H9 (cell line): Measurements from ENCODE around the gene HMOX2. TPM values are rescaled to one million over a fixed set of nuclear protein-coding genes. Genes with fewer than 3 reads are reported as not detected.

Source experiments
- DNase-seq: peaks from one replicate; pipeline ENCODE4 v3.0.0-alpha.2; 2017
- H2AFZ ChIP-seq: one replicate; pipeline ENCODE4 v1.6.1; 2013; ENCODE audit warnings: mild to moderate bottlenecking, low read length, control low read depth, moderate library complexity
- H2AK5ac ChIP-seq: 2 replicates; pipeline ENCODE4 v1.6.1; 2013; ENCODE audit warnings: low read length, control low read depth, mixed read lengths; ENCODE audit not compliant: insufficient read length
- H2BK120ac ChIP-seq: one replicate; pipeline ENCODE4 v1.6.1; 2013; ENCODE audit warnings: low read depth, mild to moderate bottlenecking, low read length, control low read depth, inconsistent platforms; ENCODE audit not compliant: poor library complexity, severe bottlenecking
- H2BK12ac ChIP-seq: 2 replicates; pipeline ENCODE4 v1.6.1; 2013; ENCODE audit warnings: low read length, control low read depth, mixed read lengths, low read depth; ENCODE audit not compliant: insufficient read length
- H2BK15ac ChIP-seq: 2 replicates; pipeline ENCODE4 v1.6.1; 2013; ENCODE audit warnings: low read depth, low read length, control low read depth
- H2BK20ac ChIP-seq: one replicate; pipeline ENCODE4 v1.6.1; 2013; ENCODE audit warnings: low read depth, mild to moderate bottlenecking, low read length, control low read depth, inconsistent platforms; ENCODE audit not compliant: poor library complexity, severe bottlenecking
- H2BK5ac ChIP-seq: 2 replicates; pipeline ENCODE4 v1.6.1; 2013; ENCODE audit warnings: low read length, control low read depth, mixed read lengths; ENCODE audit not compliant: insufficient read length
- H3K14ac ChIP-seq: 2 replicates; pipeline ENCODE4 v1.6.1; 2013; ENCODE audit warnings: low read length, control low read depth; ENCODE audit not compliant: insufficient read depth
- H3K18ac ChIP-seq: 2 replicates; pipeline ENCODE4 v1.6.1; 2013; ENCODE audit warnings: low read depth, mild to moderate bottlenecking, mixed read lengths, low read length, control low read depth; ENCODE audit not compliant: insufficient read length
- H3K23ac ChIP-seq: 2 replicates; pipeline ENCODE4 v1.6.1; 2013; ENCODE audit warnings: low read length, control low read depth, mixed read lengths, low read depth; ENCODE audit not compliant: insufficient read length
- H3K23me2 ChIP-seq: 2 replicates; pipeline ENCODE4 v1.6.1; 2013; ENCODE audit warnings: low read depth, mild to moderate bottlenecking, mixed read lengths, low read length, control low read depth; ENCODE audit not compliant: insufficient read length, poor library complexity, severe bottlenecking
- H3K27ac ChIP-seq: 2 replicates; pipeline ENCODE4 v1.5.1; 2013; ENCODE audit warnings: low read length, control low read depth, mixed read lengths, low read depth; ENCODE audit not compliant: insufficient read length
- H3K27me3 ChIP-seq: 2 replicates; pipeline ENCODE4 v1.6.1; 2013; ENCODE audit warnings: low read length, control low read depth, inconsistent platforms; ENCODE audit not compliant: insufficient read depth
- H3K4ac ChIP-seq: 2 replicates; pipeline ENCODE4 v1.6.1; 2013; ENCODE audit warnings: low read depth, mild to moderate bottlenecking, control low read depth, inconsistent platforms, low read length, moderate library complexity
- H3K4me1 ChIP-seq: 2 replicates; pipeline ENCODE4 v1.6.1; 2013; ENCODE audit warnings: low read length, control low read depth, inconsistent platforms; ENCODE audit not compliant: insufficient read depth
- H3K4me2 ChIP-seq: 2 replicates; pipeline ENCODE4 v1.6.1; 2013; ENCODE audit warnings: low read length, control low read depth, mixed read lengths; ENCODE audit not compliant: insufficient read length, insufficient read depth
- H3K56ac ChIP-seq: 2 replicates; pipeline ENCODE4 v1.6.1; 2013; ENCODE audit warnings: low read depth, mild to moderate bottlenecking, mixed read lengths, low read length, control low read depth; ENCODE audit not compliant: insufficient read length
- H3K79me1 ChIP-seq: 2 replicates; pipeline ENCODE4 v1.6.1; 2013; ENCODE audit warnings: low read depth, mild to moderate bottlenecking, moderate library complexity, low read length, control low read depth, inconsistent platforms; ENCODE audit not compliant: insufficient read depth, poor library complexity, severe bottlenecking
- H3K79me2 ChIP-seq: 2 replicates; pipeline ENCODE4 v1.6.1; 2013; ENCODE audit warnings: low read length, control low read depth, inconsistent platforms; ENCODE audit not compliant: insufficient read depth
- H3K9ac ChIP-seq: 2 replicates; pipeline ENCODE4 v1.6.1; 2013; ENCODE audit warnings: low read length, control low read depth, mixed read lengths; ENCODE audit not compliant: insufficient read length; ENCODE audit errors: extremely low read depth
- H3K9me3 ChIP-seq: one replicate; pipeline ENCODE4 v1.6.1; 2013; ENCODE audit warnings: low read depth, low read length, inconsistent platforms; ENCODE audit not compliant: control insufficient read depth
- H3T11ph ChIP-seq: one replicate; pipeline ENCODE4 v1.6.1; 2013; ENCODE audit warnings: mild to moderate bottlenecking, low read length, control low read depth, inconsistent platforms
- H4K20me1 ChIP-seq: one replicate; pipeline ENCODE4 v1.6.1; 2013; ENCODE audit not compliant: control insufficient read depth, insufficient read length, insufficient read depth
- H4K5ac ChIP-seq: 2 replicates; pipeline ENCODE4 v1.6.1; 2013; ENCODE audit warnings: low read depth, mild to moderate bottlenecking, mixed read lengths, low read length, control low read depth; ENCODE audit not compliant: insufficient read length
- H4K8ac ChIP-seq: replicated peaks from 2 replicates; pipeline ENCODE4 v1.6.1; 2013; ENCODE audit warnings: low read length, control low read depth, mixed read lengths, low read depth; ENCODE audit not compliant: insufficient read length
- H4K91ac ChIP-seq: 2 replicates; pipeline ENCODE4 v1.6.1; 2013; ENCODE audit warnings: low read depth, mild to moderate bottlenecking, moderate library complexity, mixed read lengths, low read length, control low read depth; ENCODE audit not compliant: insufficient read length
- H3K27ac Mint-ChIP-seq, 3 experiments: 2 replicates in 2 of 3; 3 replicates in 1 of 3; pipeline ENCODE4 v1.8.0; 2020 to 2021; ENCODE audit warnings: mixed read lengths in 3 of 3, mild to moderate bottlenecking in 1 of 3, moderate library complexity in 1 of 3
- H3K27me3 Mint-ChIP-seq: 2 replicates; pipeline ENCODE4 v1.8.0; 2021; ENCODE audit warnings: low read depth, mild to moderate bottlenecking, moderate library complexity, mixed read lengths
- H3K36me3 Mint-ChIP-seq, 3 experiments: 2 replicates in 2 of 3; 3 replicates in 1 of 3; pipeline ENCODE4 v1.8.0; 2020 to 2021; ENCODE audit warnings: low read depth in 3 of 3, mixed read lengths in 3 of 3; ENCODE audit not compliant: insufficient read depth in 1 of 3
- H3K4me1 Mint-ChIP-seq, 2 experiments: 2 replicates each; pipeline ENCODE4 v1.8.0; 2020; ENCODE audit warnings: mixed read lengths in 2 of 2
- H3K4me3 Mint-ChIP-seq, 2 experiments: 2 replicates in 1 of 2; 3 replicates in 1 of 2; pipeline ENCODE4 v1.8.0; 2020 to 2021; ENCODE audit warnings: mild to moderate bottlenecking in 2 of 2, mixed read lengths in 2 of 2, moderate library complexity in 1 of 2
- H3K9me3 Mint-ChIP-seq, 2 experiments: 2 replicates in 1 of 2; 3 replicates in 1 of 2; pipeline ENCODE4 v1.8.0; 2020; ENCODE audit warnings: mild to moderate bottlenecking in 2 of 2, mixed read lengths in 2 of 2, moderate library complexity in 1 of 2
- CTCF ChIP-seq: fragments of 200-600 bp; sonication (generic); conservative IDR thresholded peaks from 3 replicates; pipeline ENCODE4 v1.8.0; 2021; ENCODE audit warnings: antibody characterized with exemption, mild to moderate bottlenecking
- WGBS: extraction: QIAGEN DNeasy Blood & Tissue Kit; methylation state at CpG from one replicate; pipeline ENCODE4 v1.1.7; 2013; ENCODE audit warnings: missing lambda C conversion rate, low lambda C conversion rate, mixed read lengths; ENCODE audit not compliant: insufficient read length; ENCODE audit errors: extremely low coverage; 5-methylcytosine and 5-hydroxymethylcytosine counted together
- total RNA-seq: library from RNA; stranded (reverse); gene quantifications from 2 replicates; pipeline ENCODE4 v1.2.1, GENCODE V29; 2021

Gene HMOX2
- total RNA-seq, 1 experiment from 2014 or later = 44.4 TPM

DNA sequence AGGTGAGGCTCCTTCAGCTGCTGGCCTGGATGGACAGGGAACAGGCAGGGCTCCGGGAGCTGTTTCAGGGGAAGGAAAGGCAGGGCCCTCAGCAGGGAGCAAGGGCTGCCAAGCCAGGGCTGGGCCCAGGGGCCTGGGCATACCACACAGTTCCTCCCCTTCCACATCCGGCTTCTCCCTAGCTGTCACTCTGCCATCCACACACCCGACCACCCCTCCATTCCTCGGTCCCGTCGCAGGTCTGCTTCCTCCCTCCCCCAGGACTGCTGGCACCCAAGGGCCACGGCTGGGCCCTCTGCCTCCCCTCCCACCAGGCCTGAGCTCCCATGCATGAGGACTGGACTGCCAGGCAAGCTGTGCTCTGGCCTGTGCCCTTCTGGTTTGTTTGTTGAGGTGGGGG is 38.4 kb downstream of the HMOX2 start:
- Histone ChIP-seq H3K79me2 (no peaks in the 10 kb centered on the region), H3K27ac (no peak overlapping the region), H2BK5ac (no peak overlapping the region), H3K27me3 (no peaks in the 10 kb centered on the region), H4K20me1 (no peaks in the 10 kb centered on the region), H3T11ph (no peak overlapping the region), H3K79me1 (no peaks in the 10 kb centered on the region), H4K91ac (no peak overlapping the region), H3K56ac (no peak overlapping the region), H3K9ac (no peak overlapping the region), H3K4me1 (no peaks in the 10 kb centered on the region), H2AFZ (no peak overlapping the region), H2BK12ac (no peak overlapping the region), H2BK120ac (no peak overlapping the region), H3K14ac (no peak overlapping the region; the same call in 1 of the 2 replicates), H3K4me2 (no peak overlapping the region), H3K18ac (no peak overlapping the region), H3K23me2 (no peaks in the 10 kb centered on the region), H3K4ac (no peak overlapping the region; the same call in 1 of the 2 replicates), H2AK5ac (no peak overlapping the region), H4K8ac (no peak overlapping the region), H3K9me3 (no peaks in the 10 kb centered on the region), H2BK15ac (no peak overlapping the region), H2BK20ac (no peak overlapping the region), H3K23ac (no peak overlapping the region), H4K5ac (no peak overlapping the region)
- TF ChIP-seq CTCF = no peak
- H3K27me3 Mint-ChIP-seq = no peaks in the 10 kb centered on the region; the same call in 1 of the 2 replicates
- DNase-seq = no peak
- WGBS = no CpG with 5 or more reads among the region's 7 CpGs
- H3K4me1 Mint-ChIP-seq = peaks cover 9 to 21% of the 10 kb centered on the region in 2 experiments
- H3K4me3 Mint-ChIP-seq = no peak overlapping the region
- H3K27ac Mint-ChIP-seq = peak overlapping the region; percentile 28 to 44 (median 38); a peak in 3 of 7 replicates
- peaks cover 16 to 29% (median 29%) of the 10 kb centered on the region in 3 experiments; a peak in 6 of 7 replicates for H3K36me3 Mint-ChIP-seq
- H3K9me3 Mint-ChIP-seq = no peaks in the 10 kb centered on the region
